Osteocyte (in vitro differentiated cells): ENCODE results near the gene ESR1. TPM values are rescaled to one million over a fixed set of nuclear protein-coding genes. Genes with fewer than 3 reads are reported as not detected.

Experiments used
- DNase-seq: peaks from one replicate; pipeline ENCODE4 v3.0.0; 2021; ENCODE audit warnings: mixed read lengths; ENCODE audit not compliant: unreplicated experiment; ENCODE audit errors: extremely low spot score
- H3K27ac Mint-ChIP-seq: one replicate; pipeline ENCODE4 v1.8.0; 2021; ENCODE audit warnings: mild to moderate bottlenecking, mixed read lengths; ENCODE audit not compliant: unreplicated experiment
- H3K27me3 Mint-ChIP-seq: one replicate; pipeline ENCODE4 v1.8.0; 2021; ENCODE audit warnings: mixed read lengths; ENCODE audit not compliant: unreplicated experiment
- H3K36me3 Mint-ChIP-seq: one replicate; pipeline ENCODE4 v1.8.0; 2021; ENCODE audit warnings: mixed read lengths; ENCODE audit not compliant: unreplicated experiment
- H3K4me1 Mint-ChIP-seq: one replicate; pipeline ENCODE4 v1.8.0; 2021; ENCODE audit warnings: mixed read lengths; ENCODE audit not compliant: unreplicated experiment
- H3K4me3 Mint-ChIP-seq: one replicate; pipeline ENCODE4 v1.8.0; 2021; ENCODE audit warnings: mild to moderate bottlenecking, moderate library complexity, mixed read lengths; ENCODE audit not compliant: unreplicated experiment
- H3K9me3 Mint-ChIP-seq: one replicate; pipeline ENCODE4 v1.8.0; 2021; ENCODE audit warnings: mixed read lengths; ENCODE audit not compliant: unreplicated experiment
- total RNA-seq: library from RNA; stranded (reverse); gene quantifications from 2 replicates; pipeline ENCODE4 v1.2.1, GENCODE V29; 2021
- TF ChIP-seq, protein P1 (sequence below): fragments of 200-600 bp; sonication (generic); IDR thresholded peaks from 2 replicates; pipeline ENCODE4 v1.5.0; 2021; ENCODE audit warnings: antibody characterized with exemption, mild to moderate bottlenecking, moderate library complexity

ESR1 gene
- total RNA-seq, 1 donor from 2014 or later = not detected

DNA sequence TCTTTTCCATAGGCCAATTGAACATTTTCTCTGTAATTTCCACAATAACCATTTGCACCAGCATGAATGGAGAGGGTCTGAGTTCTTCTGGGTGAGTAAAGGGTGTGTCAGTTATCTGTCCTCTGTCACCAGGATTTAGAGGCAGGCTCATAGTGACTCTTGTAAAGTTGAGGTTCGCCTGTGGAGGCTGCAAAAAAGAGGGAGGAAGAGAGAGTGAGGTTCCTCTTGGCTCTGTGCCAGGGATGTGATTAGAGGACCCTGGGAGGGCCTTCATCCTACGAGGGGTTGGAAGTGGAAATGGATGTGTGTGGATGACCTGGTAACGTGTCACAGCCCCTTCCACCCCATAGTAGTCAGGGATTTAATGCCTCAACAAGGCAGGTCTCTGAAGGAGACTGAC, 242.0 kb downstream of the ESR1 start:
- no peaks in the 10 kb centered on the region for H3K9me3 Mint-ChIP-seq
- peaks cover 11% of the 10 kb centered on the region for H3K27me3 Mint-ChIP-seq
- H3K4me1 Mint-ChIP-seq = no peaks in the 10 kb centered on the region

DNA sequence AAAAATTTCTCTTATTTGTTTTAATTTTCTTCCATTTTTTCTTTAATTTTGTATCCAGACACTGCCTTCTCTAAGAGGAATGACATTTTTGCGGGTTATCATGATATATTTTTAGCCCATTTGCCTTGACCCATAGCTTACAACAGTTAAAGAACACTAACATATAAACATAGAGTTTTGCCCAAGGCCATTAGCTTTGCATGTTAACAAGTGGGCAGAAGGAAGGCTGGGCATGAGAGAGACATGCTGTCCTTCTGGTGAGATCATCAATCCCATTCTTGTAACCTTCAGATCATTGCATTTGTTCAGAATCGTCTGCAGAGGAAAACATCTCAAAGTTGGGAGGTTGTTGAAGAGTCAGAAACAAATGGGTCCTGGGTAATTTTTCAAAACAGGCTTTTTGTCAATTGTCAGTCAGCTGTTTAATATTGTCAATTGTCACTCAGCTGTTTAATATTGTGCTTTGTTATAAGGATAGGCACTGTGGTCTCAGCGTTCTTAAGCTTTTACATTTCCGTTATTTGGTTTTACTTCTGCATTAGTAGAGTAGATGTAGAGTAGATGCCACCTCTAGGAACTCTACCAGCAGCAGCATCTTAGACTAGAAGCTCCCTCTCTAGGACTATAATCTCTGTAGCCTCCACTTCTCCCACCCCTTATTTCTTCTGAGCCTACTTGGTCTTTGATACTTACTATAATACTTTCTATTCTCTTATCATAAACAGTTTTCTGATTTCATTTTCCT, 243.1 kb downstream of the ESR1 start:
- peaks cover 11% of the 10 kb centered on the region for H3K27me3 Mint-ChIP-seq
- TF ChIP-seq, protein P1, sequence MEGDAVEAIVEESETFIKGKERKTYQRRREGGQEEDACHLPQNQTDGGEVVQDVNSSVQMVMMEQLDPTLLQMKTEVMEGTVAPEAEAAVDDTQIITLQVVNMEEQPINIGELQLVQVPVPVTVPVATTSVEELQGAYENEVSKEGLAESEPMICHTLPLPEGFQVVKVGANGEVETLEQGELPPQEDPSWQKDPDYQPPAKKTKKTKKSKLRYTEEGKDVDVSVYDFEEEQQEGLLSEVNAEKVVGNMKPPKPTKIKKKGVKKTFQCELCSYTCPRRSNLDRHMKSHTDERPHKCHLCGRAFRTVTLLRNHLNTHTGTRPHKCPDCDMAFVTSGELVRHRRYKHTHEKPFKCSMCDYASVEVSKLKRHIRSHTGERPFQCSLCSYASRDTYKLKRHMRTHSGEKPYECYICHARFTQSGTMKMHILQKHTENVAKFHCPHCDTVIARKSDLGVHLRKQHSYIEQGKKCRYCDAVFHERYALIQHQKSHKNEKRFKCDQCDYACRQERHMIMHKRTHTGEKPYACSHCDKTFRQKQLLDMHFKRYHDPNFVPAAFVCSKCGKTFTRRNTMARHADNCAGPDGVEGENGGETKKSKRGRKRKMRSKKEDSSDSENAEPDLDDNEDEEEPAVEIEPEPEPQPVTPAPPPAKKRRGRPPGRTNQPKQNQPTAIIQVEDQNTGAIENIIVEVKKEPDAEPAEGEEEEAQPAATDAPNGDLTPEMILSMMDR = no peak
- H3K4me1 Mint-ChIP-seq = no peaks in the 10 kb centered on the region
- DNase-seq = no peak
- H3K4me3 Mint-ChIP-seq = no peak overlapping the region
- H3K36me3 Mint-ChIP-seq = no peaks in the 10 kb centered on the region
- H3K27ac Mint-ChIP-seq = no peak overlapping the region
- H3K9me3 Mint-ChIP-seq = no peaks in the 10 kb centered on the region

More for the DNA sequence above, 242.0 kb downstream of the ESR1 start:
- TF ChIP-seq, protein P1 = no peak
- Mint-ChIP-seq H3K27ac (no peak overlapping the region), H3K36me3 (no peaks in the 10 kb centered on the region), H3K4me3 (no peak overlapping the region)
- no peak for DNase-seq

DNA sequence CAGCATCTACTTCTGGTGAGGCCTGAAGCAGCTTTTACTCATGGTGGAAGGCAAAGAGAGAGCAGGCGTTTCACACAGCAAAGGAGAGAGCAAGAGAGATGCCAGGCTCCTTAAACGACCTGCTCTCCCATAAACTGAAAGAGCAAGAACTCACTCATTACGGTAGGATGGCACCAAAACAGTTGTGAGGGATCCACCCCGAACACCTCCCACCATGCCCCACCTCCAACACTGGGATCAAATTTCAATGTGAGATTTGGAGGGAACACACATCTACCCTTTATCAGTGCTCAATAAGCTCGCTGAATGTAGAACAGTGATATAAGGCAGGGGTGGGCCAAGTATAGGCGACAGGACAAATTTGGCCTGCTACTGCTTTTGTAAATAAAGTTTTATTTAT, 244.6 kb downstream of the ESR1 start:
- TF ChIP-seq, protein P1 = no peak

DNA sequence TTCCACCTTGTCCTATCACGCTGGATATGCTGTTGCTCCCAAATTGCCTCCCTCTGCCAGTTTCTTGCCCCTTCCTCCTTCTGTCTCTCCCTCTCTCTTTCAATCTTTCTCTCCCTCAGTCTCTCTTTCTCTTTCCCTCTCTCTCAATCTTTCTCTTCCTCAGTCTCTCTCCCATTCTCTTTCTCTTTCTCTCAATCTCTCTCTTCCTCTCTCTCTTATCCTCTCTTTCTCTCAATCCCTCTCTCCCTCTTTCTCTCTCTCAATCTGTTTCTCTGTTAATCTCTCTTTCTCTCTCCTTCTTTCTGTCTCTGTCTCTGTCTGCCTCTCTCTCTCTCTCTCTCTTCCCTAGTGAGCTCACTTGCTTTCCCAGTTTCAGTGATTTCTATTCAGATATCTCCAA, 245.8 kb downstream of the ESR1 start:
- Mint-ChIP-seq H3K4me1 (peaks cover 6% of the 10 kb centered on the region), H3K4me3 (no peak overlapping the region), H3K9me3 (no peaks in the 10 kb centered on the region), H3K27me3 (peaks cover 20% of the 10 kb centered on the region), H3K27ac (no peak overlapping the region), H3K36me3 (no peaks in the 10 kb centered on the region)
- TF ChIP-seq, protein P1 = no peak
- DNase-seq = no peak

More for the DNA sequence above, 244.6 kb downstream of the ESR1 start:
- Mint-ChIP-seq H3K4me1 (no peaks in the 10 kb centered on the region), H3K27me3 (peaks cover 16% of the 10 kb centered on the region), H3K27ac (no peak overlapping the region), H3K36me3 (no peaks in the 10 kb centered on the region), H3K9me3 (no peaks in the 10 kb centered on the region), H3K4me3 (no peak overlapping the region)
- DNase-seq = no peak

DNA sequence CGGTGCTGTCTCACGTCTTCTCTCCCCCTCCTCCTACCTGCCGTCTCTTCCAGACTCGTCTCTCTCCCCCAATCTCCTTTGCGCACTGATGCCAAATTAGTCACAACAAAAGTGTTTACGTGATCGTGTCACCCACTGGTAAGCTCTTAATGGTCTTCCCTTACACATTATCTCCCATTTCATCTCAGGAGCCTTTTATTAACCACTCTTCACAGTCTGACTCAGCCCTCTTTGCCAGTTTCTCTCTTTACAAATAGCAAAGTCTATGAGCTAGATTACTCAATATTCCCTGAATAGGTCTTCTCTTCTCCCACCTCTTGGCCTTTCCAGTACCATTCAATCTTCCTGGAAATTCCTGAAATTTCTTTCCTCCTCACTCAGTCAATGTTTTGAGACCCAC, 247.0 kb downstream of the ESR1 start:
- no peaks in the 10 kb centered on the region for H3K9me3 Mint-ChIP-seq
- H3K27ac Mint-ChIP-seq = no peak overlapping the region
- DNase-seq = no peak
- no peak overlapping the region for H3K4me3 Mint-ChIP-seq
- no peaks in the 10 kb centered on the region for H3K36me3 Mint-ChIP-seq
- TF ChIP-seq, protein P1 = no peak
- peaks cover 27% of the 10 kb centered on the region for H3K27me3 Mint-ChIP-seq
- peaks cover 6% of the 10 kb centered on the region for H3K4me1 Mint-ChIP-seq
